GM18951 (cell line): ENCODE results near the gene TRPM3.

ENCODE experiments used
- POLR2A ChIP-seq: IDR thresholded peaks from 4 replicates; pipeline ENCODE4 v1.6.1; 2011; ENCODE audit warnings: mild to moderate bottlenecking; ENCODE audit not compliant: insufficient read length, insufficient read depth; ENCODE audit errors: extremely low read depth
- in situ Hi-C: fragments of 300-500 bp; cut with MboI; formaldehyde crosslinking; loops from one replicate; pipeline ENCODE4 v1.12.0; 2022; ENCODE audit warnings: low sequenced_read_pairs, mixed read lengths, inconsistent platforms; ENCODE audit not compliant: unreplicated experiment

TRPM3 gene

DNA sequence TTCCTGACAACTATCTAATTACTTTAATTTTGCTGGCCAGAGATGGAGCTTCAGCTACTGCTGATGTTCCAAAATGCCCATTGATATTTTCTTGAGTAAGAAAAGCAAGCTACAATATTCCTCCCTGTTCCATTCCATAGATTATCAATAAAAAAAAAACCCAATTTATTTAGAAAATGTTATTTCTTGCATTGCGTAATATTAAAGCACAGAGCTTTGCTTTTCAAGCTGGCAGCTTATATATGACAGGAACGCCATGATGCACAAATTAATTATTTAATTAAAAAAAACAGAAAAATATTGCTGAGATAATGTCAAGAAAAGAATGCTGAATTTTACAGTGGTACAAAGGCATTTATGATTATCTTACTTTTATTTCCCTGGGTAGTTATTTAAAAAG, 47.9 kb downstream of the TRPM3 start:
- TF ChIP-seq POLR2A, result no peak
- in situ Hi-C loops, result no loop called here

GRCh38 chr9:71072587-71072986, 48.8 kb downstream of the TRPM3 start:
- no peak for TF ChIP-seq POLR2A
- in situ Hi-C loops, result no loop called here

- in situ Hi-C loops, result no loop called here
- no peak for TF ChIP-seq POLR2A
Observed at GRCh38 chr9:71071633-71072032, 49.8 kb downstream of the TRPM3 start.

- in situ Hi-C loops, result no loop called here
- no peak for TF ChIP-seq POLR2A
Observed at GRCh38 chr9:71058660-71059059, 62.8 kb downstream of the TRPM3 start.

DNA sequence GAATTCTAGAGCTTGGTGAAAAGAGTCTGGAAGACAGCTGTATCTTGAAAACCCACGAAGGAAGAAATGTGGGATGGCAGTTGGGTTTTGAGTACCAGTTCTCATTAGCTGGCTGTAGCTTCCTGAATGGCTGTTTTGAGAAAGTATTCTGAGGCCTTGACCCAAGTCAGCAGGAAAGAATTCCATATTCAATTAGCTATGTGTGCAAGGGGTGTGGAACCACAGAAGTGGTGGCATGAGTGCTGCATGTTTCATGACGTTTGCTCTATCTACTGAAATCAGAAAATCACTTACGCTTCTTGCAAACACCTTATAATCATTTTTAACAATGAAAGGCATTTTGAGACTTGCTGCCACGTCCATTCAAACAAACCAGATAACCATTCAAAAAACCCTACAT, 69.1 kb downstream of the TRPM3 start:
- no peak for TF ChIP-seq POLR2A
- in situ Hi-C loops, result no loop called here

- TF ChIP-seq POLR2A, result no peak
- in situ Hi-C loops, result no loop called here
Observed at GRCh38 chr9:71048280-71048679, 73.1 kb downstream of the TRPM3 start.

GRCh38 chr9:71042448-71042990, 78.9 kb downstream of the TRPM3 start:
- in situ Hi-C loops, result no loop called here
- no peak for TF ChIP-seq POLR2A

DNA sequence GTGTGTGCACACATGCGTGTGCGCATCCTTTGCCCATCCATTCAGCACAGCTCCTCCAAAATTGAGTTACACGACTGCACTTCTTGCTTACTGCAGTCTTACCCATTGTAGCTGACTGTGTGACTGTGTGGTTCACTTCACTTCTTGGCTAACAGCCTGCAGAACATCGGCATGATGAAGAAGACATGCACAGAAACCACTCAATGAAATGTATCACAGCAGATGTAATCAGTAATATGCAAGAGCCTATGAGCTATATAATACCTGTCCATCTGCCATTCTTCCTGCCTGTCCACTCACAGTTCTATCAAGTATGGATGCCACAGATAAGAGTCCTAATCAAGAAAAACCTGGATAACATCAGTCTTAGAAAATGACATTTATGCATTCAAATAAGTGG, 83.9 kb downstream of the TRPM3 start:
- no peak for TF ChIP-seq POLR2A
- in situ Hi-C loops, result no loop called here

DNA sequence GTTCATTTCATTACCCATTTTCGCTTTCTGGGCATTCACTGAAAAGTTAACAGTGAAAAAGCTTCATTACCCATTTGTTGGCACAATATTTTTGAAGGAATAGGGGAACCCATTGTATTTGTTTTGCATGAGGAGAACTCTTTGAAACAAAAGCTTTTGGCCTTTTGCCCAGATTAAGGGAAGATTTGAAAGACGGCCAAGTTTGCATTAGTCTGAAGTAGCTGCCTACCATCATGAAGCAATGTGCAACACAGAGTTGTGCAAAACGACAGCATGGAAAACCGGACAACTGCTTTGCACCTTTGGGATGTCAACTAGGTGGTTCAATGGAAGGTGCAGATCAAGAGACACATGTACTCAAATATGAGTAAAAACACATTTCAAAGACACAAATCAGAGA, 84.9 kb downstream of the TRPM3 start:
- in situ Hi-C loops, result no loop called here
- no peak for TF ChIP-seq POLR2A

DNA sequence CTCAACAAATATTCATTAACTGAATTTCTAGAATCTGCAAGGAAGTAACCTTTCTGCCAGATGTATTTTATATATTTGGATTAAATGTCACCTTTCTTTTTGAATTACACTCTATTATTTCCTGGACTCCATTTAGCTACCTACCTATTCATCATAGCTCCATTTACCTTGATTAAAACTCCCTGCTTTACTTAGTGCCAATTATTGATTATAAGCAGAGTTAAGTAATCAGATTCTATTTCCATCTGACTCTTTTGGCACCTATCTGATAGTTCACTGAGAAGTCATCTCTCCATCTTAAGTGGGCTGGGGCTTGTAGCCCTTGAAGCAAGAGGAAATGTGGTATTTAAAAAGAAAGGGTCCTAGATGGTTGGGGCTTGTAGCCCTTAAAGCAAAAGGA, 88.6 kb downstream of the TRPM3 start:
- no peak for TF ChIP-seq POLR2A
- in situ Hi-C loops, result no loop called here

GRCh38 chr9:71025728-71026127, 95.7 kb downstream of the TRPM3 start:
- TF ChIP-seq POLR2A, result no peak
- in situ Hi-C loops, result no loop called here

- in situ Hi-C loops, result no loop called here
- TF ChIP-seq POLR2A, result no peak
Observed at GRCh38 chr9:71025201-71025600, 96.2 kb downstream of the TRPM3 start.

DNA sequence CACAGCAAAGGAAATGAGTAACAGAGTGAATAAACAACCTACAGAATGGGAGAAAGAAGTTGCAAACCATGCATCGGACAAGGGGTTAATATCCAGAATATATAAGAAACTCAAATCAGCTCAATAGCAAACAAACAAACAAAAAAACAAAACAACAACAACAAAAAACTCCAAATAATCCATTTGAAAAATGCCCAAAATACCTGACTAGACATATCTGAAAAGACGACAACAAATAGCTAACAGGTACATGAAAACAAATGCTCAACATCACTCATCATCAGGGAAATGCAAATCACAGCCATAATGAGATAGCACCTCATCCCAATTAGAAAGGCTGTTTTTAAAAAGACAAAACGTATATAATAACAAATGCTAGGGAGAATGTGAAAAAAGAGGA, 111.2 kb downstream of the TRPM3 start:
- in situ Hi-C loops, result no loop called here
- TF ChIP-seq POLR2A, result no peak

DNA sequence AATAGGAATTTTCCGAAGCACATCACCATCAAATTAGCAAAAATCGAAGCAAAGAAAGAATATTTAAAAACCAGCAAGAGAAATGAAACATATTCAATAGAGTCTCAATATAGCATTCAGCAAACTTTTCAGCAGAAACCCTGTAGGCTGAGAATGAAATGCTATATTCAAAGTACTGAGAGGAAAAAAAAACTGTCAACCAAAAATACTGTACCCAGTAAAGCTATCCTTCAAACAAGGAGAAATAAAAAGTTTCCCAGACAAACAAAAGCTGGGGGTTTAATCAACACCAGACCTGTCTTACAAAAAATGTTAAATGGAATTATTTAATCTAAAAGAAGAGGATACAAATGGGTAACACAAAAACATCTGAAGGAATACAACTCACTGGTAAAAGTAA, 116.0 kb downstream of the TRPM3 start:
- in situ Hi-C loops, result no loop called here
- TF ChIP-seq POLR2A, result no peak

DNA sequence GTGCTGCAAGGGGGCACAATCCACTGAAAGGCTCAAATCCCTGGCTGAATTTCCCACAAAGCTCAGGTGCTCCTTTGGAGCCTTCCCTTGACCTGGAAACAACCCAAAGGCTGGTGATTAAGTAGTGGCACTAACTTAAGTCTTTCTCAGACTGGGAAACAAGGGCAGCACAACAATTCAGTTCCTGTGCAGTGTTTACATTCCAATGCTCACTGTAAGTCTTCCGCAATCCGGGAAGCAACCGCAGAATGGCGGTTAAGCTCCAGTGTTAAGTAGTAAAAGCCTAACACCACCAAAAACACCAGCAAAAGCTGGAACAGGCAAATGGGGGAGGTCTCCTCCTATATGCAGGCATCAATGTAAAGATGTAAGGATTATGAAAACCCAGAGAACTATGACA, 117.2 kb downstream of the TRPM3 start:
- TF ChIP-seq POLR2A, result no peak
- in situ Hi-C loops, result no loop called here
